SK-N-SH treated with all-trans-retinoic acid at 6 μM for 48 hours (cell line): ENCODE data around the gene PIGBOS1.

ENCODE experiments used
- ATAC-seq: fragments of 200-7000 bp; cut with Tn5 transposase; 3 replicates; pipeline ENCODE4 v1.9.1; 2020; ENCODE audit warnings: mild to moderate bottlenecking, moderate library complexity
- ARNTL ChIP-seq: fragments of 450-650 bp; formaldehyde crosslinking; IDR thresholded peaks from 2 replicates; pipeline ENCODE4 v1.5.0; 2020; ENCODE audit warnings: low read depth, mild to moderate bottlenecking, moderate library complexity, borderline replicate concordance
- BACH2 ChIP-seq: fragments of 250-450 bp; sonication (Bioruptor Pico); IDR thresholded peaks from 2 replicates; pipeline ENCODE4 v1.9.0; 2021; ENCODE audit warnings: mild to moderate bottlenecking, borderline replicate concordance
- CREB5 ChIP-seq: fragments of 250-450 bp; sonication (Bioruptor Pico); IDR thresholded peaks from 2 replicates; pipeline ENCODE4 v1.5.1; 2020; ENCODE audit warnings: low read depth, mild to moderate bottlenecking, moderate library complexity
- CSDC2 ChIP-seq: fragments of 250-450 bp; sonication (Bioruptor Pico); IDR thresholded peaks from 2 replicates; pipeline ENCODE4 v1.5.0; 2020; ENCODE audit warnings: mild to moderate bottlenecking, moderate library complexity
- CSRNP3 ChIP-seq: fragments of 250-450 bp; sonication (Bioruptor Pico); IDR thresholded peaks from 2 replicates; pipeline ENCODE4 v1.5.1; 2021; ENCODE audit warnings: mild to moderate bottlenecking, moderate library complexity
- ESRRG ChIP-seq: fragments of 250-450 bp; sonication (Bioruptor Pico); IDR thresholded peaks from 2 replicates; pipeline ENCODE4 v1.6.1; 2021; ENCODE audit warnings: mild to moderate bottlenecking
- GLIS3 ChIP-seq: fragments of 250-450 bp; sonication (Bioruptor Pico); IDR thresholded peaks from 2 replicates; pipeline ENCODE4 v1.5.0; 2020; ENCODE audit warnings: mild to moderate bottlenecking, moderate library complexity
- ISL1 ChIP-seq: fragments of 250-450 bp; sonication (Bioruptor Pico); IDR thresholded peaks from 2 replicates; pipeline ENCODE4 v2.1.2; 2022; ENCODE audit warnings: mild to moderate bottlenecking, moderate library complexity
- PATZ1 ChIP-seq: fragments of 250-450 bp; sonication (Bioruptor Pico); IDR thresholded peaks from 2 replicates; pipeline ENCODE4 v1.8.0; 2020; ENCODE audit warnings: mild to moderate bottlenecking, moderate library complexity, borderline replicate concordance
- PPARA ChIP-seq: fragments of 250-450 bp; sonication (Bioruptor Pico); IDR thresholded peaks from 2 replicates; pipeline ENCODE4 v1.5.0; 2020; ENCODE audit warnings: mild to moderate bottlenecking, borderline replicate concordance
- RARB ChIP-seq: fragments of 250-450 bp; sonication (Bioruptor Pico); IDR thresholded peaks from 2 replicates; pipeline ENCODE4 v1.8.0; 2021; ENCODE audit warnings: mild to moderate bottlenecking, moderate library complexity
- SNAI2 ChIP-seq: fragments of 250-450 bp; sonication (Bioruptor Pico); IDR thresholded peaks from 2 replicates; pipeline ENCODE4 v1.5.0; 2020; ENCODE audit warnings: mild to moderate bottlenecking, moderate library complexity
- TCF4 ChIP-seq: fragments of 250-450 bp; sonication (Bioruptor Pico); IDR thresholded peaks from 2 replicates; pipeline ENCODE4 v1.8.0; 2021; ENCODE audit warnings: mild to moderate bottlenecking, moderate library complexity, borderline replicate concordance
- TOX ChIP-seq: fragments of 250-450 bp; sonication (Bioruptor Pico); IDR thresholded peaks from 2 replicates; pipeline ENCODE4 v1.8.0; 2021; ENCODE audit warnings: mild to moderate bottlenecking, moderate library complexity, borderline replicate concordance
- ZC3H10 ChIP-seq: fragments of 250-450 bp; sonication (Bioruptor Pico); IDR thresholded peaks from 2 replicates; pipeline ENCODE4 v1.5.1; 2021; ENCODE audit warnings: mild to moderate bottlenecking, moderate library complexity
- ZFP3 ChIP-seq: fragments of 250-450 bp; sonication (Bioruptor Pico); IDR thresholded peaks from 2 replicates; pipeline ENCODE4 v1.5.0; 2020; ENCODE audit warnings: mild to moderate bottlenecking, moderate library complexity
- ZFP30 ChIP-seq: fragments of 450-650 bp; formaldehyde crosslinking; IDR thresholded peaks from 2 replicates; pipeline ENCODE4 v1.5.0; 2022; ENCODE audit warnings: mild to moderate bottlenecking, moderate library complexity
- ZNF565 ChIP-seq: fragments of 450-650 bp; formaldehyde crosslinking; conservative IDR thresholded peaks from 2 replicates; pipeline ENCODE4 v1.5.0; 2020; ENCODE audit warnings: low read depth, mild to moderate bottlenecking, moderate library complexity
- ZNF70 ChIP-seq: fragments of 450-650 bp; formaldehyde crosslinking; IDR thresholded peaks from 2 replicates; pipeline ENCODE4 v1.5.0; 2020; ENCODE audit warnings: mild to moderate bottlenecking, moderate library complexity
- ZNF8 ChIP-seq: fragments of 450-650 bp; formaldehyde crosslinking; IDR thresholded peaks from 2 replicates; pipeline ENCODE4 v1.5.0; 2020; ENCODE audit warnings: mild to moderate bottlenecking, moderate library complexity
- TF ChIP-seq, protein P1 (sequence below): fragments of 250-450 bp; sonication (Bioruptor Pico); IDR thresholded peaks from 2 replicates; pipeline ENCODE4 v1.8.0; 2021; ENCODE audit warnings: low read depth, mild to moderate bottlenecking, moderate library complexity, borderline replicate concordance

The PIGBOS1 gene

GRCh38 chr15:55360256-55360655, 41.3 kb upstream of the PIGBOS1 start:
- ATAC-seq = no peak
- TF ChIP-seq CREB5 (CRISPR knock-in tag) (no peak), BACH2 (CRISPR knock-in tag) (no peak), TOX (no peak), ZNF8 (CRISPR knock-in tag) (no peak)

- no peak; the same call in 2 of the 3 replicates for ATAC-seq
- TF ChIP-seq, protein P1, sequence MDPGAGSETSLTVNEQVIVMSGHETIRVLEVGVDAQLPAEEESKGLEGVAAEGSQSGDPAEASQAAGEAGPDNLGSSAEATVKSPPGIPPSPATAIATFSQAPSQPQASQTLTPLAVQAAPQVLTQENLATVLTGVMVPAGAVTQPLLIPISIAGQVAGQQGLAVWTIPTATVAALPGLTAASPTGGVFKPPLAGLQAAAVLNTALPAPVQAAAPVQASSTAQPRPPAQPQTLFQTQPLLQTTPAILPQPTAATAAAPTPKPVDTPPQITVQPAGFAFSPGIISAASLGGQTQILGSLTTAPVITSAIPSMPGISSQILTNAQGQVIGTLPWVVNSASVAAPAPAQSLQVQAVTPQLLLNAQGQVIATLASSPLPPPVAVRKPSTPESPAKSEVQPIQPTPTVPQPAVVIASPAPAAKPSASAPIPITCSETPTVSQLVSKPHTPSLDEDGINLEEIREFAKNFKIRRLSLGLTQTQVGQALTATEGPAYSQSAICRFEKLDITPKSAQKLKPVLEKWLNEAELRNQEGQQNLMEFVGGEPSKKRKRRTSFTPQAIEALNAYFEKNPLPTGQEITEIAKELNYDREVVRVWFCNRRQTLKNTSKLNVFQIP (CRISPR knock-in tag) = no peak
- no peak for TF ChIP-seq CREB5 (CRISPR knock-in tag)
- no peak for TF ChIP-seq ESRRG
- no peak for TF ChIP-seq CSRNP3 (CRISPR knock-in tag)
- no peak for TF ChIP-seq PATZ1 (CRISPR knock-in tag)
- TF ChIP-seq ISL1 (CRISPR knock-in tag) = no peak
- TF ChIP-seq RARB (CRISPR knock-in tag) = no peak
These were observed 39.5 kb upstream of the PIGBOS1 start for GRCh38 chr15:55358471-55358870.

GRCh38 chr15:55357774-55358173, 38.9 kb upstream of the PIGBOS1 start:
- ATAC-seq = peak; percentile 94
- TF ChIP-seq ZC3H10 (no peak), TOX (0 out of 2 replicates have a peak, but pooled peaks have one; percentile 27), ZNF8 (CRISPR knock-in tag) (no peak), SNAI2 (CRISPR knock-in tag) (no peak), CSRNP3 (CRISPR knock-in tag) (peak; percentile 63; the same call in 1 of the 2 replicates), BACH2 (CRISPR knock-in tag) (no peak), ARNTL (no peak), RARB (CRISPR knock-in tag) (no peak), PATZ1 (CRISPR knock-in tag) (peak; percentile 72; the same call in 1 of the 2 replicates), ZFP30 (no peak), TCF4 (peak; percentile 72), CSDC2 (no peak), ESRRG (no peak), PPARA (CRISPR knock-in tag) (no peak), ISL1 (CRISPR knock-in tag) (peak; percentile 77), ZFP3 (CRISPR knock-in tag) (no peak), CREB5 (CRISPR knock-in tag) (no peak; the same call in 1 of the 2 replicates), ZNF565 (CRISPR knock-in tag) (no peak), GLIS3 (CRISPR knock-in tag) (no peak), ZNF70 (CRISPR knock-in tag) (no peak)
- TF ChIP-seq, protein P1 (CRISPR knock-in tag) = no peak
